Measurements from ENCODE around the gene TSEN34. TPM values are rescaled to one million over a fixed set of nuclear protein-coding genes. Genes with fewer than 3 reads are reported as not detected.
"Not testable (repeated sequence)": the region's sequence is repeated elsewhere in the genome, so short reads cannot be mapped to it uniquely, and the experiment has no call there.

Gene TSEN34
- total RNA-seq, 1 donor from 2014 or later = 52.6 TPM

GRCh38 chr19:54180691-54181091, 10.4 kb upstream of the TSEN34 start:
- Histone ChIP-seq H3K27me3 (ENCODE audit: insufficient read depth, low read length) (no peaks in the 10 kb centered on the region), H3K9ac (ENCODE audit: low read length) (peak overlapping the region; percentile 40), H3K9me3 (ENCODE audit: insufficient read depth, low read depth, low read length) (no peaks in the 10 kb centered on the region), H2AFZ (ENCODE audit: low read depth, low read length) (no peak overlapping the region), H3K4me1 (ENCODE audit: insufficient read depth, low read length) (no peaks in the 10 kb centered on the region), H4K20me1 (ENCODE audit: insufficient read depth, low read length) (peaks cover 20% of the 10 kb centered on the region), H3K36me3 (ENCODE audit: insufficient read depth, low read length) (no peaks in the 10 kb centered on the region), H3K4me2 (ENCODE audit: low read length) (no peak overlapping the region), H3K27ac (ENCODE audit: low read depth, low read length) (no peak overlapping the region), H3K4me3 (ENCODE audit: insufficient read depth, low read depth, low read length) (no peak overlapping the region), H3K79me2 (ENCODE audit: insufficient read depth, low read length) (peaks cover 3% of the 10 kb centered on the region)
- H3K36me3 Mint-ChIP-seq (ENCODE audit: low read depth, unreplicated experiment) = peaks cover 17% of the 10 kb centered on the region
- H3K4me1 Mint-ChIP-seq (ENCODE audit: low read depth, unreplicated experiment) = no peaks in the 10 kb centered on the region
- FAIRE-seq (no peak), DNase-seq (ENCODE audit: low read depth) (no peak)
- no peak overlapping the region for H3K4me3 Mint-ChIP-seq (ENCODE audit: unreplicated experiment)
- no peaks in the 10 kb centered on the region for H3K27me3 Mint-ChIP-seq (ENCODE audit: low read depth, unreplicated experiment)
- H3K9me3 Mint-ChIP-seq (ENCODE audit: unreplicated experiment) = no peaks in the 10 kb centered on the region
- TF ChIP-seq CTCF (IDR thresholded peaks at IDR 0.05; ENCODE audit: insufficient read depth, low read depth, low read length) (no peak), EZH2 (IDR thresholded peaks at IDR 0.05; ENCODE audit: insufficient read depth, low read length) (no peak)
- no peak overlapping the region for H3K27ac Mint-ChIP-seq (ENCODE audit: unreplicated experiment)

- peaks cover 28% of the 10 kb centered on the region for H4K20me1 ChIP-seq (ENCODE audit: insufficient read depth, low read length)
- not testable (repeated sequence) for H3K9me3 ChIP-seq (ENCODE audit: insufficient read depth, low read depth, low read length); H3K4me2 ChIP-seq (ENCODE audit: low read length); H3K27me3 ChIP-seq (ENCODE audit: insufficient read depth, low read length); DNase-seq (ENCODE audit: low read depth); H3K4me3 ChIP-seq (ENCODE audit: insufficient read depth, low read depth, low read length); H3K79me2 ChIP-seq (ENCODE audit: insufficient read depth, low read length); H3K27me3 Mint-ChIP-seq (ENCODE audit: low read depth, unreplicated experiment); H3K36me3 ChIP-seq (ENCODE audit: insufficient read depth, low read length); H3K27ac Mint-ChIP-seq (ENCODE audit: unreplicated experiment); H3K9ac ChIP-seq (ENCODE audit: low read length); H2AFZ ChIP-seq (ENCODE audit: low read depth, low read length); H3K4me3 Mint-ChIP-seq (ENCODE audit: unreplicated experiment); H3K27ac ChIP-seq (ENCODE audit: low read depth, low read length); H3K4me1 Mint-ChIP-seq (ENCODE audit: low read depth, unreplicated experiment); FAIRE-seq; H3K9me3 Mint-ChIP-seq (ENCODE audit: unreplicated experiment); H3K4me1 ChIP-seq (ENCODE audit: insufficient read depth, low read length)
- peaks cover 14% of the 10 kb centered on the region for H3K36me3 Mint-ChIP-seq (ENCODE audit: low read depth, unreplicated experiment)
Measured at GRCh38 chr19:54181894-54182293, 9.2 kb upstream of the TSEN34 start.

GRCh38 chr19:54183431-54183830, 7.7 kb upstream of the TSEN34 start:
- Histone ChIP-seq H3K79me2 (ENCODE audit: insufficient read depth, low read length) (peaks cover 19% of the 10 kb centered on the region), H3K4me1 (ENCODE audit: insufficient read depth, low read length) (peaks cover 6% of the 10 kb centered on the region), H4K20me1 (ENCODE audit: insufficient read depth, low read length) (peaks cover 40% of the 10 kb centered on the region), H3K4me3 (ENCODE audit: insufficient read depth, low read depth, low read length) (no peak overlapping the region), H3K9me3 (ENCODE audit: insufficient read depth, low read depth, low read length) (no peaks in the 10 kb centered on the region), H3K27ac (ENCODE audit: low read depth, low read length) (no peak overlapping the region), H3K27me3 (ENCODE audit: insufficient read depth, low read length) (no peaks in the 10 kb centered on the region), H2AFZ (ENCODE audit: low read depth, low read length) (no peak overlapping the region), H3K36me3 (ENCODE audit: insufficient read depth, low read length) (no peaks in the 10 kb centered on the region), H3K4me2 (ENCODE audit: low read length) (no peak overlapping the region), H3K9ac (ENCODE audit: low read length) (no peak overlapping the region)
- no peak for TF ChIP-seq CTCF (IDR thresholded peaks at IDR 0.05; ENCODE audit: insufficient read depth, low read depth, low read length)
- no peak for TF ChIP-seq EZH2 (IDR thresholded peaks at IDR 0.05; ENCODE audit: insufficient read depth, low read length)
- H3K9me3 Mint-ChIP-seq (ENCODE audit: unreplicated experiment) = no peaks in the 10 kb centered on the region
- H3K4me1 Mint-ChIP-seq (ENCODE audit: low read depth, unreplicated experiment) = no peaks in the 10 kb centered on the region
- no peaks in the 10 kb centered on the region for H3K27me3 Mint-ChIP-seq (ENCODE audit: low read depth, unreplicated experiment)
- FAIRE-seq (no peak), DNase-seq (ENCODE audit: low read depth) (no peak)
- H3K27ac Mint-ChIP-seq (ENCODE audit: unreplicated experiment) = no peak overlapping the region
- H3K4me3 Mint-ChIP-seq (ENCODE audit: unreplicated experiment) = no peak overlapping the region
- peaks cover 10% of the 10 kb centered on the region for H3K36me3 Mint-ChIP-seq (ENCODE audit: low read depth, unreplicated experiment)

Data from astrocyte (in vitro differentiated cells and primary cell).